ENCODE results near the gene SYNGAP1. TPM values are rescaled to one million over a fixed set of nuclear protein-coding genes. Genes with fewer than 3 reads are reported as not detected.
"Not testable (repeated sequence)": the region's sequence is repeated elsewhere in the genome, so short reads cannot be mapped to it uniquely, and the experiment has no call there.

Gene SYNGAP1
- polyA plus RNA-seq, 1 donor: 21.0 TPM

- no peaks in the 10 kb centered on the region for H3K36me3 ChIP-seq (ENCODE audit: control insufficient read depth, insufficient read depth, low read length)
- H3K27ac ChIP-seq (ENCODE audit: low read length): no peak overlapping the region
- WGBS (ENCODE audit: insufficient coverage, low lambda C conversion rate): no CpG with 5 or more reads among the region's 3 CpGs
- H3K4me3 ChIP-seq (ENCODE audit: low read length): no peak overlapping the region
- H3K4me1 ChIP-seq (ENCODE audit: control insufficient read depth, insufficient read depth, low read length): no peaks in the 10 kb centered on the region
- H3K27me3 ChIP-seq (ENCODE audit: control insufficient read depth, insufficient read depth, low read length): peaks cover 2% of the 10 kb centered on the region
- no peak for DNase-seq
- H3K9me3 ChIP-seq (ENCODE audit: control insufficient read depth, low read depth, low read length): no peaks in the 10 kb centered on the region
These were observed 58.0 kb downstream of the SYNGAP1 start for GRCh38 chr6:33477864-33478263.

- peaks cover 2% of the 10 kb centered on the region for H3K27me3 ChIP-seq (ENCODE audit: control insufficient read depth, insufficient read depth, low read length)
- H3K9me3 ChIP-seq (ENCODE audit: control insufficient read depth, low read depth, low read length): no peaks in the 10 kb centered on the region
These were observed 61.3 kb downstream of the SYNGAP1 start for GRCh38 chr6:33481192-33481591.

GRCh38 chr6:33482620-33483019, 62.8 kb downstream of the SYNGAP1 start:
- H3K4me1 ChIP-seq (ENCODE audit: control insufficient read depth, insufficient read depth, low read length); DNase-seq; H3K4me3 ChIP-seq (ENCODE audit: low read length); H3K36me3 ChIP-seq (ENCODE audit: control insufficient read depth, insufficient read depth, low read length); H3K27me3 ChIP-seq (ENCODE audit: control insufficient read depth, insufficient read depth, low read length); H3K27ac ChIP-seq (ENCODE audit: low read length); H3K9me3 ChIP-seq (ENCODE audit: control insufficient read depth, low read depth, low read length): not testable (repeated sequence)
- WGBS (ENCODE audit: insufficient coverage, low lambda C conversion rate): 50% methylated on average over 1 of the region's 5 CpGs

More at GRCh38 chr6:33481192-33481591, 61.3 kb downstream of the SYNGAP1 start:
- Histone ChIP-seq H3K4me3 (ENCODE audit: low read length) (no peak overlapping the region), H3K27ac (ENCODE audit: low read length) (no peak overlapping the region), H3K36me3 (ENCODE audit: control insufficient read depth, insufficient read depth, low read length) (no peaks in the 10 kb centered on the region), H3K4me1 (ENCODE audit: control insufficient read depth, insufficient read depth, low read length) (no peaks in the 10 kb centered on the region)
- no CpG with 5 or more reads among the region's 1 CpG for WGBS (ENCODE audit: insufficient coverage, low lambda C conversion rate)
- DNase-seq: no peak

- Histone ChIP-seq H3K27me3 (ENCODE audit: control insufficient read depth, insufficient read depth, low read length) (peaks cover under 1% of the 10 kb centered on the region), H3K27ac (ENCODE audit: low read length) (no peak overlapping the region), H3K36me3 (ENCODE audit: control insufficient read depth, insufficient read depth, low read length) (no peaks in the 10 kb centered on the region), H3K4me3 (ENCODE audit: low read length) (no peak overlapping the region), H3K9me3 (ENCODE audit: control insufficient read depth, low read depth, low read length) (no peaks in the 10 kb centered on the region), H3K4me1 (ENCODE audit: control insufficient read depth, insufficient read depth, low read length) (peaks cover 9% of the 10 kb centered on the region)
- 88% methylated on average over 1 of the region's 3 CpGs for WGBS (ENCODE audit: insufficient coverage, low lambda C conversion rate)
- no peak for DNase-seq
These were observed 63.8 kb downstream of the SYNGAP1 start for GRCh38 chr6:33483678-33484077.

- H3K4me1 ChIP-seq (ENCODE audit: control insufficient read depth, insufficient read depth, low read length); H3K36me3 ChIP-seq (ENCODE audit: control insufficient read depth, insufficient read depth, low read length); H3K4me3 ChIP-seq (ENCODE audit: low read length); H3K9me3 ChIP-seq (ENCODE audit: control insufficient read depth, low read depth, low read length); H3K27ac ChIP-seq (ENCODE audit: low read length); DNase-seq; H3K27me3 ChIP-seq (ENCODE audit: control insufficient read depth, insufficient read depth, low read length): not testable (repeated sequence)
- WGBS (ENCODE audit: insufficient coverage, low lambda C conversion rate): no CpG with 5 or more reads among the region's 6 CpGs
These were observed 64.9 kb downstream of the SYNGAP1 start for GRCh38 chr6:33484673-33485262.

- not testable (repeated sequence) for H3K27me3 ChIP-seq (ENCODE audit: control insufficient read depth, insufficient read depth, low read length); H3K4me1 ChIP-seq (ENCODE audit: control insufficient read depth, insufficient read depth, low read length); H3K36me3 ChIP-seq (ENCODE audit: control insufficient read depth, insufficient read depth, low read length); H3K9me3 ChIP-seq (ENCODE audit: control insufficient read depth, low read depth, low read length); H3K4me3 ChIP-seq (ENCODE audit: low read length); DNase-seq; H3K27ac ChIP-seq (ENCODE audit: low read length)
- no CpG with 5 or more reads among the region's 25 CpGs for WGBS (ENCODE audit: insufficient coverage, low lambda C conversion rate)
These were observed 65.8 kb downstream of the SYNGAP1 start for GRCh38 chr6:33485680-33486079.

- Histone ChIP-seq H3K36me3 (ENCODE audit: control insufficient read depth, insufficient read depth, low read length) (no peaks in the 10 kb centered on the region), H3K27ac (ENCODE audit: low read length) (peak overlapping the region; percentile 53), H3K9me3 (ENCODE audit: control insufficient read depth, low read depth, low read length) (no peaks in the 10 kb centered on the region), H3K4me3 (ENCODE audit: low read length) (no peak overlapping the region), H3K4me1 (ENCODE audit: control insufficient read depth, insufficient read depth, low read length) (peaks cover 9% of the 10 kb centered on the region), H3K27me3 (ENCODE audit: control insufficient read depth, insufficient read depth, low read length) (no peaks in the 10 kb centered on the region)
- no CpG with 5 or more reads among the region's 7 CpGs for WGBS (ENCODE audit: insufficient coverage, low lambda C conversion rate)
- peak; percentile 56 to 82 for DNase-seq
These were observed 68.5 kb downstream of the SYNGAP1 start for GRCh38 chr6:33488339-33488738.

GRCh38 chr6:33490198-33490597, 70.3 kb downstream of the SYNGAP1 start:
- Histone ChIP-seq H3K4me3 (ENCODE audit: low read length) (no peak overlapping the region), H3K27ac (ENCODE audit: low read length) (no peak overlapping the region), H3K4me1 (ENCODE audit: control insufficient read depth, insufficient read depth, low read length) (peaks cover 9% of the 10 kb centered on the region), H3K36me3 (ENCODE audit: control insufficient read depth, insufficient read depth, low read length) (no peaks in the 10 kb centered on the region), H3K27me3 (ENCODE audit: control insufficient read depth, insufficient read depth, low read length) (no peaks in the 10 kb centered on the region), H3K9me3 (ENCODE audit: control insufficient read depth, low read depth, low read length) (no peaks in the 10 kb centered on the region)
- DNase-seq: peak; percentile 32 to 68
- WGBS (ENCODE audit: insufficient coverage, low lambda C conversion rate): no CpG with 5 or more reads among the region's 3 CpGs

- Histone ChIP-seq H3K4me1 (ENCODE audit: control insufficient read depth, insufficient read depth, low read length) (peaks cover 9% of the 10 kb centered on the region), H3K27me3 (ENCODE audit: control insufficient read depth, insufficient read depth, low read length) (no peaks in the 10 kb centered on the region), H3K9me3 (ENCODE audit: control insufficient read depth, low read depth, low read length) (no peaks in the 10 kb centered on the region), H3K36me3 (ENCODE audit: control insufficient read depth, insufficient read depth, low read length) (no peaks in the 10 kb centered on the region), H3K4me3 (ENCODE audit: low read length) (no peak overlapping the region), H3K27ac (ENCODE audit: low read length) (no peak overlapping the region)
- no peak for DNase-seq
- no CpG with 5 or more reads among the region's 6 CpGs for WGBS (ENCODE audit: insufficient coverage, low lambda C conversion rate)
These were observed 70.8 kb downstream of the SYNGAP1 start for GRCh38 chr6:33490621-33491020.

- WGBS (ENCODE audit: insufficient coverage, low lambda C conversion rate): no CpG with 5 or more reads among the region's 4 CpGs
- H3K27ac ChIP-seq (ENCODE audit: low read length): no peak overlapping the region
These were observed 72.2 kb downstream of the SYNGAP1 start for GRCh38 chr6:33492093-33492492.

GRCh38 chr6:33497157-33497556, 77.3 kb downstream of the SYNGAP1 start:
- H3K4me3 ChIP-seq (ENCODE audit: low read length): no peak overlapping the region
- no peak for DNase-seq
- WGBS (ENCODE audit: insufficient coverage, low lambda C conversion rate): 100% methylated on average over 1 of the region's 7 CpGs

More at GRCh38 chr6:33492093-33492492, 72.2 kb downstream of the SYNGAP1 start:
- H3K9me3 ChIP-seq (ENCODE audit: control insufficient read depth, low read depth, low read length): no peaks in the 10 kb centered on the region
- H3K27me3 ChIP-seq (ENCODE audit: control insufficient read depth, insufficient read depth, low read length): no peaks in the 10 kb centered on the region
- no peaks in the 10 kb centered on the region for H3K36me3 ChIP-seq (ENCODE audit: control insufficient read depth, insufficient read depth, low read length)
- H3K4me1 ChIP-seq (ENCODE audit: control insufficient read depth, insufficient read depth, low read length): peaks cover 9% of the 10 kb centered on the region
- H3K4me3 ChIP-seq (ENCODE audit: low read length): no peak overlapping the region
- DNase-seq: no peak

More at GRCh38 chr6:33497157-33497556, 77.3 kb downstream of the SYNGAP1 start:
- Histone ChIP-seq H3K27me3 (ENCODE audit: control insufficient read depth, insufficient read depth, low read length) (no peaks in the 10 kb centered on the region), H3K27ac (ENCODE audit: low read length) (no peak overlapping the region), H3K36me3 (ENCODE audit: control insufficient read depth, insufficient read depth, low read length) (no peaks in the 10 kb centered on the region), H3K9me3 (ENCODE audit: control insufficient read depth, low read depth, low read length) (no peaks in the 10 kb centered on the region), H3K4me1 (ENCODE audit: control insufficient read depth, insufficient read depth, low read length) (no peaks in the 10 kb centered on the region)

Data from large intestine (tissue), 3 donors.